DMS79 (cell line): ENCODE results near the gene KAT2B.
"Not testable (repeated sequence)": the region's sequence is repeated elsewhere in the genome, so short reads cannot be mapped to it uniquely, and the experiment has no call there.

Experiments used
- DNase-seq: peaks from one replicate; lab custom pipeline; 2025; lab: John Stamatoyannopoulos, UW

Gene KAT2B

GRCh38 chr3:20039765-20040547 lies at the start of gene KAT2B:
TSS of gene KAT2B (plus strand) at chr3:20040446. CDS start at chr3:20040478, 32 bp downstream.
- no peak for DNase-seq

DNA sequence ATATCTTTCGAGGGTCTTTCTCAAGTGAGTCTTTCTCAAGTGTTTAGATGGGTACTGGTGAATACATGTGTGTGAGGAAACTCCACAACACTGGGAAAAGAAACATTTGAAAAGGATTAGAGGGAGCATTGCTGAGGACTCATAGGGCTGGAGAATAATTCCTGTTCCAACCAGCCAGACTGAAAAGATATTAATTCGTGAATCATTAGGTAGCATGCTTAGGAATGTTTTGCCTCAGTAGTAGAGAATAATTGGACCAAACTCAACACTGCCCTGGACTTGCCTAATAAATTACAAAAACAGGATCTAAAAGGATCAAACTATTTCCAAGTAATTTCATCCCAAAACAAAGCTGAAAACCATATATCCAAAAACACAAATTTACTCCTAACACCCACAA lies 45.5 kb upstream of the KAT2B start:
- DNase-seq, result no peak

- no peak for DNase-seq
These were observed 42.7 kb upstream of the KAT2B start for GRCh38 chr3:19997502-19997901.

GRCh38 chr3:20001932-20002331 lies 38.3 kb upstream of the KAT2B start:
- no peak for DNase-seq

GRCh38 chr3:20007960-20008359 lies 32.3 kb upstream of the KAT2B start:
- DNase-seq, result no peak

GRCh38 chr3:20008646-20009045 lies 31.6 kb upstream of the KAT2B start:
- DNase-seq, result no peak

GRCh38 chr3:20012164-20012563 lies 28.1 kb upstream of the KAT2B start, which contains the start of gene PP2D1:
TSS of gene PP2D1 (minus strand) at chr3:20012264. CDS start at chr3:20012072, 192 bp downstream.
- no peak for DNase-seq

- no peak for DNase-seq
These were observed 26.9 kb upstream of the KAT2B start for GRCh38 chr3:20013396-20013795.

- no peak for DNase-seq
These were observed 24.7 kb upstream of the KAT2B start for GRCh38 chr3:20015525-20015924.

DNA sequence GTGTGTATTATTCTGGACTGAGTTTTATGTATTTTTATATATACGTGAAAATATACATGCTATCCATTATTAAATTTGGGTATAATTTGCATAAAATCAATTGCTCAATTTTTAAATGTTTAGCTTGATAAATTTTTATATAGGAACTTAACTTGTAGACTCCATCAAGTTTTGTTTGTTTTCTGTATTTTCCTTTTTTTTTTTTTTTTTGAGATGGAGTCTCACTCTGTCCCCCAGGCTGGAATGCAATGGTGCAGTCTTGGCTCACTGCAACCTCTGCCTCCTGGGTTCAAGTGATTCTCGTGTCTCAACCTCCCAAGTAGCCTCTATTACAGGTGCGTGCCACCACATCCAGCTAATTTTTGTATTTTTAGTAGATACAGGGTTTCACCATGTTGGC lies 24.2 kb upstream of the KAT2B start:
- not testable (repeated sequence) for DNase-seq

GRCh38 chr3:20022954-20023622 lies 17.2 kb upstream of the KAT2B start:
- no peak for DNase-seq

- no peak for DNase-seq
These were observed 16.4 kb upstream of the KAT2B start for GRCh38 chr3:20023623-20024405.

DNA sequence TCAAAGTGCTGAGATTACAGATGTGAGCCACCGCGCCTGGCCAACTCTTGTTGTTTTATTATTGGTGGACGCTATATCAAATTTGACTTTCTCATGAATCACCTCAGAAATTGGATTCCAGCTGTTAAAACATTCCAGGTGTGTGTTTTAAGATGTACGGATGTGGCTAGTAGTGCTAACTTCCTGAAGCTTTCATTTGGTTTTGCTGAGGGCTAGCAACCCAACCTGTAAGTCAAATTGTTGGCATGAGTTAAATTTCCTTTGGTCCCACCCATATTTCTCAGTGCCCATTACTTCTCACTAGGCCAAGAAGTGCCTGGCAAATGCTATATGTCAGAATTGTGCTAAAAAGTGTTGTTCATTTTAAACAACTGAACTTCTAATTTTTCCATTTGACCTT lies 13.1 kb upstream of the KAT2B start:
- no peak for DNase-seq

DNA sequence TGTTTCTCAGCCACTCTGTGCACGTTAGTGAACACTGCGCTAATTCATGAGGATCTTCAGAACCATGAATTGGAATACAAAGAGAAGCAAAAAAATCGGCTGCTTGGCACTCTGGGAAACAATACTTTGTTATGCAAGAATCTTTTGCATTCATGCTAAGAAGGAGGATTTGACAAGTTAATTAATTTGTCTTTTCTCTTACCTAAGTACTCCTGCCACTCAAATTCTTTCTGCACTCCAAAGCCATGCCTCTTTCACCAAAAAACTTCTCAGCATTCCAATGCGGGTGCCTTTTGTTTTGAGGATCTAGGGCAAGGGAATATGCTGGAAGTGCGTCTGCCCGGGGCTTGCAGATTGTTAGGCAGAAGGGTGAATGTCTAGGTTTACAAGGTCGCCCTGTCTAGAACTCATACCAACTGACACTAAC lies 11.3 kb upstream of the KAT2B start:
- DNase-seq, result no peak

- not testable (repeated sequence) for DNase-seq
These were observed 8.3 kb upstream of the KAT2B start for GRCh38 chr3:20031939-20032338.

- no peak for DNase-seq
These were observed 5.2 kb upstream of the KAT2B start for GRCh38 chr3:20035019-20035418.

DNA sequence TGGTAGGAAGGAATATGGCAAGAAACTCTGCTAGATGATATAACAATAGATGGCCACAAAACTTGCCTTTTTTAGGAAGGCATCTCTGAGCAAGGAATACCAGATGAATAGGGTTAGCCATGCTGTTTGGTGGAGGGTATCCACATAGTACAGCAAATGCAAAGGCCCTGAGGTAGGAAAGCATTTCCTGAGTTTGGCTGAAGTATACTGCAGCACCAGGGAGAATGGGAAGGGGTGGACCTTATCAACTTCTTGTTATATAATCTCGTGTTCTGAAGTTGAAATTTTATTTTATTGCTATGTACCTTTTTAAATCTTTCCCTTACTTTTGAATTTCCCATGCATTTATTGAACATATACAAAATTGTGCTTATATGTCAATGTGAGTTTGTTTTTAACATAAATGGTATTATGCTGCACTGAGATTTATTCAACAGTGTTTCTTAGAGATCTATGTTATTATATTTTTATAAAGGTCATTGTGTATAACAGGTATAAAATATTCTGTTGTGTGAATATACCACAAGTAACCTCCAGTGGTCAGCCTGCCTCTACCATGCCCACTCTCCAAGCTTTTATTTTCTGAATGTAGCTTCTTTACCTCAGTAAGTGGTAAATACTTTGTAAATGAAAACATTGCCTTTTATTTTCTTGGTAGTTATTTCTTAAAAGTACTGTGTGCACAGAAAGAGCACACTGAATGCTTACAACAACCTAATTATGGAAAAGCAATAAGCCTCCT lies 2.8 kb upstream of the KAT2B start:
- no peak for DNase-seq

GRCh38 chr3:20038699-20039465 lies 1.4 kb upstream of the KAT2B start:
- no peak for DNase-seq

GRCh38 chr3:20039466-20039764 lies 831 bp upstream of the KAT2B start:
- no peak for DNase-seq

- peak; percentile 17 for DNase-seq
These were observed 426 bp downstream of the KAT2B start for GRCh38 chr3:20040548-20041196.
